Right renal pelvis (tissue), 4 donors: ENCODE measurements around the gene RAB40C. TPM values are rescaled to one million over a fixed set of nuclear protein-coding genes. Genes with fewer than 3 reads are reported as not detected.

Experiments
- DNase-seq, 4 donors: peaks; one replicate each; pipeline ENCODE4 v3.0.0-alpha.2; 2013; ENCODE audit warnings: low read depth in 4 of 4, low spot score in 3 of 4, missing footprints in 1 of 4
- polyA plus RNA-seq, 4 donors: library from polyadenylated mRNA; unstranded; fragments of 120-200 nt; gene quantifications; one replicate each; pipeline ENCODE4 v1.2.1, GENCODE V29; 2013; ENCODE audit not compliant: insufficient read length in 4 of 4

Gene RAB40C
- polyA plus RNA-seq, 4 donors = 17.1 to 28.6 (median 19.9) TPM

DNA sequence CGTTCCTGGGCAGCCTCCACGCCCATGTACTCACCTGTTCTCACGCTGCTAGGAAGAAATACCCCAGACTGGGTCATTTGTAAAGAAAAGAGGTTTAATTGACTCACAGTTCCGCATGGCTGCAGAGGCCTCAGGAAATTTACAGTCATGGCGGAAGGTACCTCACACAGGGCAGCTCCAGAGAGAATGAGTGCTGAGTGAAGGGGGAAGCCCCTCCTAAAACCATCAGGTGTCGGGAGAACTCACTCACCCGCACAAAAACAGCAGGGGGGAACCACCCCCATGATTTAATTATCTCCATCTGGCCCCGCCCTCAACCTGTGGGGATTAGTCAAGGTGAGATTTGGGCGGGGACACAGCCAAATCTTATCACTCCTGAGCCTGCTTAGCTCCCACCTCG is 18.2 kb downstream of the RAB40C start:
- DNase-seq = no peak

- DNase-seq = no peak
Observed at GRCh38 chr16:609316-609715, 19.4 kb downstream of the RAB40C start.

DNA sequence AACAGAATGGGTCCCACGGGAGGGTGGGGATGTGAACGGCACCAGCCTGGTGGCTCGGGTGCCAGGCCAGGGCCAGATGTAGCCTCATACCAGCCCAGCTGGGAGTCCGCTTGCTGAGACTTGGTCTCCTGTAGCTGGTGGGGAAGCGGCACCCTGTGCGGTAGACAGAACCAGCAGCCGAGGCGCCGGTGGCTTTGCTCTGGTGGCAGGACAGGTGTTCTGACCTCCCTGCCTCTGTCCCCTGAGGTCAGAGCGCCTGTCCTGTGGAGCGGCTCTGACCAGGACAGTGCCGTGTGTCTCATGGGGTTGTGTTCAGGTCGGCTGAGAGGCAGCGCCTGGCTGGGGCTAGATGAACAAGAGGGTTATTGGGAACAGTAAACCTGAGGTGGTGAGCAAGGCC is 20.1 kb downstream of the RAB40C start:
- no peak for DNase-seq

GRCh38 chr16:610513-611381 is 20.9 kb downstream of the RAB40C start:
- DNase-seq = no peak

DNA sequence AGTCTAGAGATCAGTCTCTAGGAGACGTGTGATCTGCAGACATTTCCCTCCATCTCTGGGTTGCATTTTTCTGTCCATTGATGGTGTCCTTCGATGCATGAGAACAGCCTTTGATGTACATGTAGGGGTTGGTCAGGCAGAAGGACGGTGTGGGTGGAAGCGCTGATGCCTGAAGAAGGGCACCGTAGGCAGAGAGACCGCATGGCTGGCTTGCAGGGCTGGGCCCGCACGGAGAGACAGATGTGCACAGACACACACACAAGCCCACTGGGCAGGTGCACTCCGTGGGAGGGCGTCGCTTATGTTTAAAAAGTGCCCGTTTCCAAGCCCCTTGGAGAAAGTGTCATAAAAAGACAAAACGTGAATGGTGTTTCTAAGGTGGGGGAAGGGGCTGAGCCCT is 25.3 kb downstream of the RAB40C start:
- DNase-seq = no peak

- DNase-seq = no peak
Observed at GRCh38 chr16:616733-617586, 27.1 kb downstream of the RAB40C start.

- no peak for DNase-seq
Observed at GRCh38 chr16:617855-618254, 28.0 kb downstream of the RAB40C start.

DNA sequence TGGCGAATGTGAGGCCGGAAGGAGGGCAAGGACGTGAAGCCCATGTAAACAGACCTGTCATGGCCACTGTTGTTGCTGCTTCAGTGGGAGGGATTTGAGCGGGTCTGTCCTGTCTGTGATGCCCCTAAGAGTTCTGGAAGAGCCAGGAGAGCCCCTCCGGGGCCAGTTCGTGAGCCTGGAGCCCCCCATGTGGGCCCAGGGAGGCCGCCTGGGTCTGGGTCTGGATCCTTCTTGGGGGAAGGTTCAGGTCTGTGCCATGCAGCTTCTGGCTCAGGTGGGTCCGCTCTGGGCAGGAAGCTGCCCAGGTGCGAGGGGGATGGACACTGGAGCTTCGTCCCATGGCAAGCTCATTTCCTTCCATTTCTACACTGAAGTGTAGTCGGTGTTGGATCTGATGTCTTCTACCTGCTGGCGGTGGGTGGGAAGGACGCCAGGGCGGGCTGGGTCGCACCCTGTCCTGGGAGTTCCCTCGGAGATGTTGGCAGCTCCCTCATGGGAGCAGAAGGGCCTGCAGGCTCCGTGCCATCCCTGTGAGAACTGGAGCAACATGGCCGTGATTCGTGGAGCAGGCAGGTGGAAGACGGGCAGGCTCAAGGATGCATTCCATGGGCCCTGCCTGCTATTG is 29.7 kb downstream of the RAB40C start:
- DNase-seq = no peak

GRCh38 chr16:620700-621525 is 31.0 kb downstream of the RAB40C start:
- DNase-seq = no peak

DNA sequence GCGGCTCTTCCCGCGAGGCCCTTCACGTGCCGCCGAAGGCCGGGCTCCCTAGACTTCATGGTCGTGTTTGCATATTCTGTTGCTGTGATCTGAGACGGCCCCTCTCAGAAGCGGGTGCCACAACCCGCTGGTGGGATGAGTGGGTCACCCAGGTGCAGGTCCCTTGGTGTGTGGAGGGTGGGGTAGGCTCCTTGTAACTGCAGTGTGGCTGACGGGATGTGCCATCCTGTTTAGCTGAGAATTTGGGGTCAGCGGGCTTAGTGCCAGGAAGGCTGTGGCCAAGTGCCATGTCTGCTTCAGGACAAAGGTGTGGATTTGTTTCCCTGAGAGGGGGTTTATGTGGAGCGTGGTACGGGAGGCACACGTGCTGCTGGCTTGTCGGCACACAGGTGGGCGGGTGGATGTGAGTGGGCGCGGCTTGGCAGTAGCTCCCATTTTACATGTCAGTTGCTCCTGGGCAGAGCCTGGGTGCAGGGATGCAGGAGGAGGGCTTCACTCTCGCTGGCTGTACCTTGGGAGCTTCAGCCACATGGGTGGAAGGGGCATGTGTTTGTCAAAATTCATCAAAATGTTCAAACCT is 31.8 kb downstream of the RAB40C start:
- DNase-seq = no peak

DNA sequence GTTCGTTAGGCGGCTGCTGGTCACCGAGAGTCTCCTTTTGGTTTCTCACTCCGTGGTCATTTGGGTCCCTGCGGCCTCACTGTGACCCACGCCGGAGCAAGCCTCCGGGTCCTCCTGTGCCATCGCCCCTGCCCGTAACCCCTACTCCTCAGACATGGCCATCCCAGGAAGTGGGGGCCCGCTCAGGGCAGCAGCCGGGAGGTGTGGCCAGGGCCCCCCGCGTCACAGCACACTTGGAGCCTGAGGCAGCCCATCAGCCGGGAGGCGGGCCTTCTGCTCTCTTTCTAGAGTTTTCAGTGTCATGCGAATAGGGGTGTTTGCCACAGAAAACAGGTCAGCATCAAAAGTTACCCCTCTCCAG is 33.0 kb downstream of the RAB40C start:
- no peak for DNase-seq

DNA sequence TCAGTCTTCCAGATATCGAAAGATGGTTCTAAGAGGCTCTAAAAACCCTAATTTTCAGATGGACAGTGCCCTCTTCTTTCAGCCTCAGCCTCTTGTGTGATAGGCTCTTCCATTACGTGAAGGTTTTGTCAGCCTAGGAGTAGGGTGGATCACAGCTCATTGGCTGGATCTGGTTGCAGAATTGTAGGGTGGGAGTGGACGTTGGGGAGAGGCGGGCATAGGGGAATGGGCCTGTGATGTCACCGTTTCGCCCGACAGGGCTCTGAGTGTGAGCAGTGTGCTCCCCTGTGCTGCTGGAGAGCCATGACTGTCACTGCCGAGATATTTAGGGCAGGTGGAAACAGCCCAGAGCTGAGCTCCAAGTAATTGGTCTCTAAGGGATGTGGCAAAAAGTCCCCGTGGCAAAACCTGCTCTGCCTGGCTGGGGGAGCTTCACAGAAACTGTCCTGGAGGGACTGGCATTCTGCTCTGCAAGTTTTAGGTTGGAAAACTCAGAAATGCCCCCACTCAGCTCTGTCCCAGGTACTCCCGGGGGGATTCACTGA is 34.7 kb downstream of the RAB40C start:
- DNase-seq = no peak

- DNase-seq = no peak
Observed at GRCh38 chr16:625117-625976, 35.5 kb downstream of the RAB40C start.

- DNase-seq = no peak
Observed at GRCh38 chr16:625977-626765, 36.3 kb downstream of the RAB40C start.

GRCh38 chr16:626787-627453 is 37.1 kb downstream of the RAB40C start:
- no peak for DNase-seq

DNA sequence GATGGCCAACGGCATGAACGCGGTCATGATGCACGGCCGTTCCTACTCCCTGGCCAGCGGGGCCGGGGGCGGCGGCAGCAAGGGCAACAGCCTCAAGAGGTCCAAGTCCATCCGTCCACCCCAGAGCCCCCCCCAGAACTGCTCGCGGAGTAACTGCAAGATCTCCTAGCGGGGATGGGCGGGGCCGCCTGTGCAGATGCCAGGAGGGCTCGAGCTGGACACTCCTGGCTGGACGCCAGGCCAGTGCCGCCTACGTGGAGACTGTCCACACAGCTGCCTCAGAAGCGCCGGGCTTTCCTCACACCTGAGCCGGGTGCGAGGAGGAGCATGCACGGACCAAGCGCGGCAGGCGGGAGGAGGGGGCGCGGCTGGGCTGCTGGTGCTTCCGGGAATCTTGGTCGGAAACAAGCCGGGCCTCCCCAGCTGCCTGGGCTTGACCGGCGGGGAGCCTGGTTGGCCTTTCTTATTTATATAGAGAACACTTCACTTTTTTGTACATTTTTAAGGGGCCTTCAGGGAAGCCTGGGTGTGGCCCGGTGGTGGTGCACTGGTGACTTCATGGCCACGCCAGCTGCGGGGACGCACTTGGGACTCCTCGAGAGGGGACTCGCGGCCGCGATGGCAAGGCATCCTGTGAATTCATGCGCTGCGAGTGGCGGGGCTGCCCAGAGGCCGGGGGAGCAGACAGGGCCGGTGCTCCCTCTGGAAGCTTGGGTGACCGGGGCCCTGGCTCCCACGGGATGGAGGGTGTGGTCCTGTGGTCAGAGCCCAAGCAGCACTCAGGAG is 37.8 kb downstream of the RAB40C start:
- no peak for DNase-seq
